AG08395 (cell line): ENCODE results near the gene CEMIP.

Experiments
- DNase-seq: peaks from one replicate; pipeline ENCODE4 v3.0.0; 2012; ENCODE audit warnings: mixed read lengths, low spot score

Gene CEMIP

GRCh38 chr15:80854104-80854503, 74.9 kb downstream of the CEMIP start:
- no peak for DNase-seq

GRCh38 chr15:80855206-80855605, 76.0 kb downstream of the CEMIP start:
- DNase-seq: no peak

- DNase-seq: no peak
These were observed 77.2 kb downstream of the CEMIP start for GRCh38 chr15:80856400-80856799.

GRCh38 chr15:80856809-80857377, 77.7 kb downstream of the CEMIP start:
- DNase-seq: peak; percentile 44

- DNase-seq: no peak
These were observed 82.6 kb downstream of the CEMIP start for GRCh38 chr15:80861731-80862170.

- DNase-seq: no peak
These were observed 85.5 kb downstream of the CEMIP start for GRCh38 chr15:80864666-80865065.

- DNase-seq: no peak
These were observed 87.8 kb downstream of the CEMIP start for GRCh38 chr15:80866936-80867335.

GRCh38 chr15:80870366-80870765, 91.2 kb downstream of the CEMIP start:
- no peak for DNase-seq

GRCh38 chr15:80870893-80871292, 91.7 kb downstream of the CEMIP start:
- DNase-seq: peak; percentile 74

GRCh38 chr15:80871858-80872257, 92.7 kb downstream of the CEMIP start:
- no peak for DNase-seq

GRCh38 chr15:80873366-80873952, 94.3 kb downstream of the CEMIP start:
- no peak for DNase-seq

GRCh38 chr15:80875568-80876347, 96.6 kb downstream of the CEMIP start:
- DNase-seq: no peak

- no peak for DNase-seq
These were observed 97.1 kb downstream of the CEMIP start for GRCh38 chr15:80876348-80876674.

- no peak for DNase-seq
These were observed 99.2 kb downstream of the CEMIP start for GRCh38 chr15:80878242-80878866.

- DNase-seq: no peak
These were observed 99.7 kb downstream of the CEMIP start for GRCh38 chr15:80878867-80879250.

GRCh38 chr15:80880086-80880485, 100.9 kb downstream of the CEMIP start:
- no peak for DNase-seq

GRCh38 chr15:80883641-80884040, 104.5 kb downstream of the CEMIP start:
- no peak for DNase-seq

- no peak for DNase-seq
These were observed 105.9 kb downstream of the CEMIP start for GRCh38 chr15:80885016-80885579.

- DNase-seq: no peak
These were observed 108.0 kb downstream of the CEMIP start for GRCh38 chr15:80887148-80887547.

GRCh38 chr15:80888846-80889245, 109.7 kb downstream of the CEMIP start:
- no peak for DNase-seq

- no peak for DNase-seq
These were observed 111.3 kb downstream of the CEMIP start for GRCh38 chr15:80890341-80891005.

- DNase-seq: no peak
These were observed 111.8 kb downstream of the CEMIP start for GRCh38 chr15:80891006-80891405.
